Hepatocyte (in vitro differentiated cells): Measurements from ENCODE around the gene GATAD2A.

ENCODE experiments used
- CTCF ChIP-seq: fragments of 200-600 bp; sonication (generic); IDR thresholded peaks from 2 replicates; pipeline ENCODE4 v1.5.1; 2016; ENCODE audit warnings: antibody characterized with exemption, mild to moderate bottlenecking; ENCODE audit not compliant: poor library complexity
- EZH2 ChIP-seq: fragments of 200-600 bp; sonication (generic); IDR thresholded peaks from 2 replicates; pipeline ENCODE4 v1.6.1; 2016; ENCODE audit warnings: antibody characterized with exemption, mild to moderate bottlenecking, borderline replicate concordance
- EZH2phosphoT487 ChIP-seq: fragments of 200-600 bp; sonication (generic); IDR thresholded peaks from one replicate; pipeline ENCODE4 v1.6.1; 2018; ENCODE audit warnings: antibody characterized with exemption, mild to moderate bottlenecking, low read depth, moderate library complexity; ENCODE audit not compliant: unreplicated experiment, severe bottlenecking

GRCh38 chr19:19425170-19425875, 19.8 kb downstream of the GATAD2A start:
- TF ChIP-seq CTCF (no peak), EZH2 (no peak), EZH2phosphoT487 (no peak)
